Calu3 (cell line): Measurements from ENCODE around the gene TMEM266. TPM values are rescaled to one million over a fixed set of nuclear protein-coding genes. Genes with fewer than 3 reads are reported as not detected.

Experiments
- BruUV-seq: library from RNA; stranded (reverse); fragments of 400-500 nt; replicated peaks from 2 replicates; lab custom pipeline; 2021; lab: Mats Ljungman, UMichigan
- CTCF ChIA-PET: fragments of 300-600 bp; sonication (Branson Sonifier 250); formaldehyde crosslinking; loops from one replicate; lab custom pipeline; 2022; ENCODE audit warnings: antibody characterized with exemption; lab: Charles Lee
- DNase-seq: peaks from one replicate; pipeline ENCODE4 v3.0.0; 2022
- H3K27ac Mint-ChIP-seq: one replicate; pipeline ENCODE4 v1.8.0; 2022; ENCODE audit warnings: mixed read lengths; ENCODE audit not compliant: unreplicated experiment
- H3K27me3 Mint-ChIP-seq: one replicate; pipeline ENCODE4 v1.8.0; 2022; ENCODE audit warnings: mixed read lengths; ENCODE audit not compliant: unreplicated experiment
- H3K36me3 Mint-ChIP-seq: one replicate; pipeline ENCODE4 v1.8.0; 2022; ENCODE audit warnings: mild to moderate bottlenecking, moderate library complexity, mixed read lengths; ENCODE audit not compliant: insufficient read depth, unreplicated experiment
- H3K4me1 Mint-ChIP-seq: one replicate; pipeline ENCODE4 v1.8.0; 2022; ENCODE audit warnings: mild to moderate bottlenecking, low read depth, mixed read lengths; ENCODE audit not compliant: unreplicated experiment
- H3K4me3 Mint-ChIP-seq: one replicate; pipeline ENCODE4 v1.8.0; 2022; ENCODE audit warnings: mild to moderate bottlenecking, low read depth, moderate library complexity, mixed read lengths; ENCODE audit not compliant: unreplicated experiment
- H3K9me3 Mint-ChIP-seq: one replicate; pipeline ENCODE4 v1.8.0; 2022; ENCODE audit warnings: low read depth, mixed read lengths; ENCODE audit not compliant: unreplicated experiment
- intact Hi-C: fragments of 100-400 bp; cut with micrococcal nuclease; formaldehyde crosslinking; loops from one replicate; pipeline ENCODE4 v1.10.0; 2022; ENCODE audit not compliant: unreplicated experiment
- total RNA-seq: library from RNA; stranded (reverse); gene quantifications from 2 replicates; pipeline ENCODE4 v1.2.3, GENCODE V29; 2022
- TF ChIP-seq, protein P1 (sequence below): fragments of 200-600 bp; IDR thresholded peaks from one replicate; pipeline ENCODE4 v1.8.0; 2022; ENCODE audit warnings: antibody characterized with exemption; ENCODE audit not compliant: unreplicated experiment

TMEM266 gene
- total RNA-seq, 1 experiment from 2014 or later, result not detected

DNA sequence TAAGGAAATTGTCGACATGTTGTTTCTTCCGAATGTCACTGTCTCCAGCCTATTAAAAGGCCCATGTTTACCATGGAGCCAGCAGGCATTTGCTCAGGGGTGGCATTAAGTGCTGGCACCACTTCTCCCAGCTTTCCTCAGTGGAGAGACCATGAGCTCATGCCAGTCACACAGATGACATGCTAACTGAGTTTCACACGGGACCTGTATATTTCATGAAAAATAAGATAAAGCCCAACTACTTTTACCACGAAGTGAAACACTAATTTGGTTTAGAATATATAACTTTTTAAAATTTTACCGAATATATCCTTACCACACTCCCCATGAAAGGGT lies 158.1 kb downstream of the TMEM266 start:
- intact Hi-C loops, result loop anchor here (1.0 kb wide), 1 partner anchor 22 kb away; no protein-coding TSS in a partner anchor
- DNase-seq, result no peak
- CTCF ChIA-PET, result interaction anchor here (1.1 to 1.3 kb wide), 2 partner anchors 16 to 21 kb away, joined by 3 to 9 read pairs; no protein-coding TSS in a partner anchor
- Mint-ChIP-seq H3K36me3 (peaks cover 13% of the 10 kb centered on the region), H3K9me3 (peaks cover 4% of the 10 kb centered on the region), H3K4me1 (peaks cover 29% of the 10 kb centered on the region), H3K27ac (no peak overlapping the region), H3K4me3 (no peak overlapping the region), H3K27me3 (no peaks in the 10 kb centered on the region)
- BruUV-seq, result no TSS peak
- TF ChIP-seq, protein P1, sequence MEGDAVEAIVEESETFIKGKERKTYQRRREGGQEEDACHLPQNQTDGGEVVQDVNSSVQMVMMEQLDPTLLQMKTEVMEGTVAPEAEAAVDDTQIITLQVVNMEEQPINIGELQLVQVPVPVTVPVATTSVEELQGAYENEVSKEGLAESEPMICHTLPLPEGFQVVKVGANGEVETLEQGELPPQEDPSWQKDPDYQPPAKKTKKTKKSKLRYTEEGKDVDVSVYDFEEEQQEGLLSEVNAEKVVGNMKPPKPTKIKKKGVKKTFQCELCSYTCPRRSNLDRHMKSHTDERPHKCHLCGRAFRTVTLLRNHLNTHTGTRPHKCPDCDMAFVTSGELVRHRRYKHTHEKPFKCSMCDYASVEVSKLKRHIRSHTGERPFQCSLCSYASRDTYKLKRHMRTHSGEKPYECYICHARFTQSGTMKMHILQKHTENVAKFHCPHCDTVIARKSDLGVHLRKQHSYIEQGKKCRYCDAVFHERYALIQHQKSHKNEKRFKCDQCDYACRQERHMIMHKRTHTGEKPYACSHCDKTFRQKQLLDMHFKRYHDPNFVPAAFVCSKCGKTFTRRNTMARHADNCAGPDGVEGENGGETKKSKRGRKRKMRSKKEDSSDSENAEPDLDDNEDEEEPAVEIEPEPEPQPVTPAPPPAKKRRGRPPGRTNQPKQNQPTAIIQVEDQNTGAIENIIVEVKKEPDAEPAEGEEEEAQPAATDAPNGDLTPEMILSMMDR, result no peak

DNA sequence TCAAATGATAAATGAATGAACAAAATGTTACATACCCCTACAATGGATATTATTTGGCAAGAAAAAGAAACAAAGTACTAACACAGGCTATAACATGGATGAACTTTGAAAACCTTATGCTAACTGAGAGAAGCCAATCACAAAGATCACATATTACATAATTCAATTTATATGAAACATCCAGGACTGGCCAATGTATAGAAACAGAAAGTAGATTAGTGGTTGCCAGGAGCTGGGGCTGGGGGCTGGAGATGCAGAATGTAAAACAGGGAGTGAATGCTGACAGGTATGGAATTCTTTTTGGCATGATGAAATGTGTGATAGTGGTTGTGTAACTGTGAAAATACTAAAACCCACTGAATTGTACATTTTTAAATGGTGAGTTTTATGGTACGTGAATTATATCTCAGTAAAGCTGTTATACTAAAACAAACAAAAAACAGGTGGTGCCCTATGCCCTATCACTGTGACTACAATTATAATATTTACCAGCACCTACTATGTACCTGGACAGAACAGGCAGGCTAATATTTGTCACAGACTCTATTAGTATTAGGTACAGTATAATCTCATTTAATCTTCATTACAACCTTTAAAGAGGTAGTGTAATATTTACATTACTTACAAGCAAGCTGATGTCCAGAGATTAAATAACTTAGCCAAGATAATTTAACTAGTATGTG lies 161.4 kb downstream of the TMEM266 start:
- TF ChIP-seq, protein P1, result no peak
- intact Hi-C loops, result no loop called here
- BruUV-seq, result no TSS peak
- H3K4me1 Mint-ChIP-seq, result peaks cover 29% of the 10 kb centered on the region
- peaks cover 12% of the 10 kb centered on the region for H3K36me3 Mint-ChIP-seq
- H3K27me3 Mint-ChIP-seq, result no peaks in the 10 kb centered on the region
- DNase-seq, result no peak
- CTCF ChIA-PET, result no interaction called here
- H3K4me3 Mint-ChIP-seq, result no peak overlapping the region
- H3K27ac Mint-ChIP-seq, result no peak overlapping the region
- peaks cover 4% of the 10 kb centered on the region for H3K9me3 Mint-ChIP-seq

DNA sequence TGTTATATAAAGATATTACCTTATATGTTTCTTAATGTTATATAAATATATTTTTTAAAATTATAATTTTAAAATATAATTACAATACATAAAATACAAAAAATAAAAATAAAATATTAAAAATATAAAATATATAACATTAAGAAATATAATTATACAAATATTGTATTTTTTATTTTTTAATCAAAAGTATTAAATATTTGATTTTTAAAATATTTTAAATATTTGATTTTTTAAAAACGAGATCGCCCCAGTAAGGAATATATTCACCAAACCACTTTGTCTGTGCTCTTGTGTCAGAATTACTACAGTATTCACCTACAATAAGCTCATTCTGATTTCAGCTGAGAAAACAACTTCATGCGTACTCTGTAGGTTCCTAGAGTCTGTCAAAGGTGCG lies 162.4 kb downstream of the TMEM266 start:
- peaks cover 22% of the 10 kb centered on the region for H3K4me1 Mint-ChIP-seq
- H3K36me3 Mint-ChIP-seq, result peaks cover 8% of the 10 kb centered on the region
- no peak overlapping the region for H3K4me3 Mint-ChIP-seq
- BruUV-seq, result no TSS peak
- H3K9me3 Mint-ChIP-seq, result peaks cover 4% of the 10 kb centered on the region
- no peak for DNase-seq
- intact Hi-C loops, result no loop called here
- H3K27ac Mint-ChIP-seq, result no peak overlapping the region
- no peaks in the 10 kb centered on the region for H3K27me3 Mint-ChIP-seq
- CTCF ChIA-PET, result no interaction called here
- TF ChIP-seq, protein P1, result no peak

DNA sequence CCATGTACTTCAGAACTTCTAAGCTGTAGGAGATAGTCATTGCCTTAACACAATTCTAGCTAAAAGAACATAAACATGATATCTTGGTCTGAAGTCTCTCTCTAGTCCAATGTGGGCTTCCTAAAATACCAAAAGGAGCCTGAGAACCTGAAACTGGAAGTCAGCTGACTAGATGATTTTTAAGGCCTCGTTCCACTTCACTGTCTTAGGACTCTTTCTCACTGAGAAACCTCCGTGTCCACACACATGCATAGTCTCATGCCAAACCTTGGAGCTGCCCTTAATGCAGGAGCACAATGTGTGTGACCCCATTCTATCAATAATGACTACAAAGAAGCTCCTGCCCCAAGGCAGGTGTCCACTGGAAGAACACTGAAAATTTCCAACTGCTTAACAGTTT lies 163.7 kb downstream of the TMEM266 start:
- TF ChIP-seq, protein P1, result no peak
- peaks cover 5% of the 10 kb centered on the region for H3K36me3 Mint-ChIP-seq
- H3K4me3 Mint-ChIP-seq, result no peak overlapping the region
- H3K9me3 Mint-ChIP-seq, result peaks cover 4% of the 10 kb centered on the region
- no peak overlapping the region for H3K27ac Mint-ChIP-seq
- CTCF ChIA-PET, result interaction anchor here (1.0 to 1.2 kb wide), 2 partner anchors 10 to 27 kb away, joined by 3 read pairs; no protein-coding TSS in a partner anchor
- intact Hi-C loops, result no loop called here
- no peaks in the 10 kb centered on the region for H3K27me3 Mint-ChIP-seq
- no TSS peak for BruUV-seq
- peaks cover 8% of the 10 kb centered on the region for H3K4me1 Mint-ChIP-seq
- no peak for DNase-seq
